Measurements from ENCODE around the gene CDK5R2.

- TF ChIP-seq CTCF (IDR thresholded peaks at IDR 0.05) (no peak), POLR2A (IDR thresholded peaks at IDR 0.05) (no peak)
Observed at GRCh38 chr2:218985021-218985324, 25.5 kb downstream of the CDK5R2 start, which contains the start of gene FEV.
